CD4-positive, alpha-beta T cell (primary cell): ENCODE measurements around the gene ADAD2. TPM values are rescaled to one million over a fixed set of nuclear protein-coding genes. Genes with fewer than 3 reads are reported as not detected.

Source experiments
- ATAC-seq: fragments of 200-7000 bp; cut with Tn5 transposase; one replicate; pipeline ENCODE4 v1.10.0; 2022; ENCODE audit warnings: mild to moderate bottlenecking; ENCODE audit not compliant: poor library complexity
- CTCF ChIA-PET: fragments of 350-600 bp; sonication (Branson Sonifier 250); formaldehyde crosslinking; loops from one replicate; lab custom pipeline; 2021; ENCODE audit warnings: antibody characterized with exemption, inconsistent platforms; lab: Charles Lee
- POLR2A ChIA-PET: fragments of 350-600 bp; sonication (Branson Sonifier 250); formaldehyde crosslinking; loops from one replicate; lab custom pipeline; 2021; ENCODE audit warnings: antibody characterized with exemption, inconsistent platforms; lab: Charles Lee
- DNase-seq, 14 experiments: peaks; one replicate each; pipeline ENCODE4 v3.0.0-alpha.2; 2013 to 2020; ENCODE audit warnings: mixed read lengths in 2 of 14
- H3K27ac ChIP-seq, 2 donors: one replicate each; pipeline versions ENCODE4 v1.5.1 to v1.7.0; 2013; ENCODE audit warnings: low read length in 2 of 2, low read depth in 1 of 2, mild to moderate bottlenecking in 1 of 2
- H3K27me3 ChIP-seq, 2 experiments: 1 replicate in 1 of 2; 2 replicates in 1 of 2; pipeline versions ENCODE4 v1.6.1 to v1.7.0; 2013; ENCODE audit warnings: low read length in 2 of 2, control low read depth in 1 of 2, mild to moderate bottlenecking in 1 of 2, moderate library complexity in 1 of 2; ENCODE audit not compliant: insufficient read depth in 2 of 2, control insufficient read depth in 1 of 2
- H3K36me3 ChIP-seq: one replicate; pipeline ENCODE4 v1.6.1; 2013; ENCODE audit warnings: low read length, control low read depth; ENCODE audit not compliant: insufficient read depth
- H3K4me1 ChIP-seq: one replicate; pipeline ENCODE4 v1.6.1; 2013; ENCODE audit warnings: low read length, control low read depth; ENCODE audit not compliant: insufficient read depth
- H3K4me3 ChIP-seq: one replicate; pipeline ENCODE4 v1.5.1; 2013; ENCODE audit warnings: mild to moderate bottlenecking, low read length, moderate library complexity
- H3K9me3 ChIP-seq, 2 experiments: 1 replicate in 1 of 2; 2 replicates in 1 of 2; pipeline versions ENCODE4 v1.6.1 to v1.7.0; 2013; ENCODE audit warnings: low read length in 2 of 2, mild to moderate bottlenecking in 2 of 2, control low read depth in 1 of 2, moderate library complexity in 1 of 2; ENCODE audit not compliant: control insufficient read depth in 1 of 2, insufficient read depth in 1 of 2
- H3K27ac Mint-ChIP-seq: one replicate; pipeline ENCODE4 v1.8.0; 2020; ENCODE audit warnings: mixed read lengths
- H3K27me3 Mint-ChIP-seq: one replicate; pipeline ENCODE4 v1.8.0; 2021; ENCODE audit warnings: mixed read lengths
- H3K36me3 Mint-ChIP-seq: one replicate; pipeline ENCODE4 v1.8.0; 2021; ENCODE audit warnings: low read depth, mixed read lengths
- H3K4me1 Mint-ChIP-seq: one replicate; pipeline ENCODE4 v1.8.0; 2021; ENCODE audit warnings: low read depth, mixed read lengths
- H3K4me3 Mint-ChIP-seq: one replicate; pipeline ENCODE4 v1.8.0; 2020; ENCODE audit warnings: mild to moderate bottlenecking, mixed read lengths
- H3K9me3 Mint-ChIP-seq: one replicate; pipeline ENCODE4 v1.8.0; 2020; ENCODE audit warnings: mixed read lengths
- CTCF ChIP-seq: fragments of 200-600 bp; IDR thresholded peaks from one replicate; pipeline ENCODE4 v1.8.0; 2022; ENCODE audit warnings: antibody characterized with exemption, mild to moderate bottlenecking
- intact Hi-C, 2 experiments: fragments of 100-400 bp; cut with DNase I in 1 of 2; cut with micrococcal nuclease in 1 of 2; formaldehyde crosslinking; loops; one replicate each; pipeline versions ENCODE4 v1.15.1 to v1.9.0; 2023 to 2025; cut with DNase I, micrococcal nuclease
- total RNA-seq, 174 experiments: library from RNA in 2 of 174; stranded (reverse) in 2 of 174; gene quantifications; one replicate each; pipeline ENCODE4 v1.2.3 and lab custom pipeline; 2021 to 2026

The ADAD2 gene
- total RNA-seq, 2 experiments from 2014 or later: 0.59 TPM; not detected in 1

GRCh38 chr16:84144209-84144858 is 46.6 kb upstream of the ADAD2 start:
- Mint-ChIP-seq H3K4me1 (peaks cover 19% of the 10 kb centered on the region), H3K27me3 (no peaks in the 10 kb centered on the region), H3K9me3 (no peaks in the 10 kb centered on the region), H3K36me3 (peaks cover 6% of the 10 kb centered on the region), H3K27ac (peak overlapping the region; percentile 85), H3K4me3 (peak overlapping the region; percentile 93)
- Histone ChIP-seq H3K27me3 (peaks cover 0 to 7% of the 10 kb centered on the region in 2 experiments), H3K4me1 (peaks cover 20% of the 10 kb centered on the region), H3K4me3 (peak overlapping the region; percentile 79), H3K9me3 (no peaks in the 10 kb centered on the region), H3K27ac (peak overlapping the region in 1 of 2 donors; percentile 59), H3K36me3 (no peaks in the 10 kb centered on the region)
- ATAC-seq (peak; percentile 34), DNase-seq (peak in 13 of 14 experiments; percentile 8 to 66 (median 33))
- no peak for TF ChIP-seq CTCF
- POLR2A ChIA-PET: interaction anchor here (0.6 to 3.6 kb wide), 3 partner anchors 28 to 52 kb away, joined by 3 to 38 read pairs (median 3); partner anchors contain the start of gene MBTPS1
- intact Hi-C loops: loop anchor here (1.0 to 2.0 kb wide), 4 partner anchors 27 to 60 kb away; partner anchors contain the start of gene MBTPS1 (in 1 of the 2)
- CTCF ChIA-PET: interaction anchor here (0.9 to 1.5 kb wide), 5 partner anchors 28 to 56 kb away, joined by 4 to 16 read pairs (median 5); partner anchors contain the start of genes MBTPS1 and TAF1C

- H3K27ac ChIP-seq: peak within 1 kb of the TSS in 1 of 2 donors; percentile 59
- POLR2A ChIA-PET: interaction anchor here (0.6 to 3.6 kb wide), 5 partner anchors 9 to 53 kb away, joined by 3 to 38 read pairs (median 3); partner anchors contain the start of genes MBTPS1 and TAF1C
- Mint-ChIP-seq H3K36me3 (peaks cover 6% of the 10 kb centered on the region), H3K4me1 (peaks cover 18% of the 10 kb centered on the region), H3K4me3 (peak within 1 kb of the TSS; percentile 93), H3K27me3 (no peaks in the 10 kb centered on the region), H3K27ac (peak within 1 kb of the TSS; percentile 85), H3K9me3 (no peaks in the 10 kb centered on the region)
- peaks cover 0 to 7% of the 10 kb centered on the region in 2 experiments for H3K27me3 ChIP-seq
- no peak for TF ChIP-seq CTCF
- no peaks in the 10 kb centered on the region for H3K9me3 ChIP-seq
- intact Hi-C loops: loop anchor here (1.0 to 2.0 kb wide), 5 partner anchors 28 to 60 kb away; partner anchors contain the start of genes MBTPS1 (in 1 of the 2) and TAF1C (in 1 of the 2)
- H3K36me3 ChIP-seq: no peaks in the 10 kb centered on the region
- CTCF ChIA-PET: interaction anchor here (1.0 to 1.5 kb wide), 4 partner anchors 28 to 61 kb away, joined by 3 to 16 read pairs (median 8); partner anchors contain the start of genes MBTPS1 and TAF1C
- H3K4me3 ChIP-seq: peak within 1 kb of the TSS; percentile 79
- ATAC-seq (peak; percentile 81), DNase-seq (peak; percentile 87 to 98 (median 95))
- peaks cover 20% of the 10 kb centered on the region for H3K4me1 ChIP-seq
These were observed 45.9 kb upstream of the ADAD2 start, which contains the start of the genes DNAAF1 and HSDL1 for GRCh38 chr16:84144859-84145639. Gene DNAAF1 (plus strand): TSS chr16:84145308. CDS start chr16:84145441, 133 bp downstream. Gene HSDL1 (minus strand): TSS chr16:84145177. CDS start chr16:84131321, 13,856 bp downstream.

- intact Hi-C loops: no loop called here
- Histone ChIP-seq H3K27ac (no peak overlapping the region), H3K4me1 (no peaks in the 10 kb centered on the region), H3K9me3 (no peaks in the 10 kb centered on the region), H3K4me3 (no peak overlapping the region), H3K36me3 (no peaks in the 10 kb centered on the region), H3K27me3 (peaks cover 0 to 6% of the 10 kb centered on the region in 2 experiments)
- CTCF ChIA-PET: no interaction called here
- H3K9me3 Mint-ChIP-seq: no peaks in the 10 kb centered on the region
- H3K27ac Mint-ChIP-seq: no peak overlapping the region
- no peaks in the 10 kb centered on the region for H3K4me1 Mint-ChIP-seq
- DNase-seq (no peak), ATAC-seq (no peak)
- POLR2A ChIA-PET: no interaction called here
- no peaks in the 10 kb centered on the region for H3K36me3 Mint-ChIP-seq
- no peak for TF ChIP-seq CTCF
- H3K27me3 Mint-ChIP-seq: peaks cover 17% of the 10 kb centered on the region
- no peak overlapping the region for H3K4me3 Mint-ChIP-seq
These were observed 40.0 kb upstream of the ADAD2 start for GRCh38 chr16:84150926-84151325.
